Neural progenitor cell (in vitro differentiated cells): ENCODE measurements around the gene GAS2L3. TPM values are rescaled to one million over a fixed set of nuclear protein-coding genes. Genes with fewer than 3 reads are reported as not detected.
A peak's percentile ranks its signal among the peaks of the same experiment; 100 is the strongest.
"Not testable (repeated sequence)": the region's sequence is repeated elsewhere in the genome, so short reads cannot be mapped to it uniquely, and the experiment has no call there.

ENCODE experiments used
- DNase-seq: peaks from one replicate; pipeline ENCODE4 v3.0.0-alpha.2; 2016; ENCODE audit warnings: low spot score
- H2AFZ ChIP-seq: fragments of 200-600 bp; sonication (generic); replicated peaks from 2 replicates; pipeline ENCODE4 v1.6.1; 2016; ENCODE audit warnings: antibody characterized with exemption
- H3F3A ChIP-seq: fragments of 200-600 bp; sonication (generic); 2 replicates; pipeline ENCODE4 v1.6.1; 2016; ENCODE audit warnings: antibody characterized with exemption, low read depth
- H3K27ac ChIP-seq: fragments of 200-600 bp; sonication (generic); 2 replicates; pipeline ENCODE4 v1.5.1; 2016; ENCODE audit warnings: mild to moderate bottlenecking
- H3K27me3 ChIP-seq: fragments of 200-600 bp; sonication (generic); 2 replicates; pipeline ENCODE4 v1.6.1; 2016; ENCODE audit warnings: mild to moderate bottlenecking, moderate library complexity
- H3K36me3 ChIP-seq: fragments of 200-600 bp; sonication (generic); 2 replicates; pipeline ENCODE4 v1.5.1; 2016
- H3K4me1 ChIP-seq: fragments of 200-600 bp; sonication (generic); 2 replicates; pipeline ENCODE4 v1.6.1; 2016; ENCODE audit warnings: mixed run types
- H3K4me2 ChIP-seq: fragments of 200-600 bp; sonication (generic); 2 replicates; pipeline ENCODE4 v1.6.1; 2016
- H3K4me3 ChIP-seq: fragments of 200-600 bp; sonication (generic); 2 replicates; pipeline ENCODE4 v1.5.1; 2016
- H3K79me2 ChIP-seq: fragments of 200-600 bp; sonication (generic); 2 replicates; pipeline ENCODE4 v1.6.1; 2016; ENCODE audit warnings: low read depth
- H3K9ac ChIP-seq: fragments of 200-600 bp; sonication (generic); 2 replicates; pipeline ENCODE4 v1.6.1; 2016
- H3K9me3 ChIP-seq: fragments of 200-600 bp; sonication (generic); 2 replicates; pipeline ENCODE4 v1.5.1; 2016; ENCODE audit warnings: low read depth
- H4K20me1 ChIP-seq: fragments of 200-600 bp; sonication (generic); 2 replicates; pipeline ENCODE4 v1.6.1; 2016; ENCODE audit warnings: low read depth
- H3K27ac Mint-ChIP-seq: 3 replicates; pipeline ENCODE4 v1.8.0; 2021; ENCODE audit warnings: mixed read lengths
- H3K27me3 Mint-ChIP-seq: 2 replicates; pipeline ENCODE4 v1.8.0; 2022; ENCODE audit warnings: low read depth, mild to moderate bottlenecking, inconsistent platforms, moderate library complexity, mixed read lengths; ENCODE audit not compliant: insufficient read depth
- H3K36me3 Mint-ChIP-seq: 3 replicates; pipeline ENCODE4 v1.8.0; 2021; ENCODE audit warnings: mixed read lengths
- H3K4me1 Mint-ChIP-seq: 3 replicates; pipeline ENCODE4 v1.8.0; 2021; ENCODE audit warnings: mixed read lengths
- H3K4me3 Mint-ChIP-seq: 3 replicates; pipeline ENCODE4 v1.8.0; 2021; ENCODE audit warnings: mild to moderate bottlenecking, moderate library complexity, mixed read lengths
- H3K9me3 Mint-ChIP-seq: 3 replicates; pipeline ENCODE4 v1.8.0; 2020; ENCODE audit warnings: mixed read lengths
- EZH2 ChIP-seq: fragments of 200-600 bp; sonication (generic); IDR thresholded peaks from 2 replicates; pipeline ENCODE4 v1.6.1; 2017; ENCODE audit warnings: antibody characterized with exemption, mild to moderate bottlenecking, moderate library complexity
- EZH2phosphoT487 ChIP-seq: fragments of 200-600 bp; sonication (generic); IDR thresholded peaks from 2 replicates; pipeline ENCODE4 v1.6.1; 2017; ENCODE audit warnings: antibody characterized with exemption
- total RNA-seq: library from RNA; depleted of rRNA; stranded (reverse); fragments of >200 nt; gene quantifications from 2 replicates; pipeline ENCODE4 v1.2.3, GENCODE V29; 2015; ENCODE audit warnings: low replicate concordance
- TF ChIP-seq, protein P1 (sequence below): fragments of 200-600 bp; sonication (generic); IDR thresholded peaks from 2 replicates; pipeline ENCODE4 v1.5.1; 2017; ENCODE audit warnings: antibody characterized with exemption, mild to moderate bottlenecking

Gene GAS2L3
- total RNA-seq, 1 donor from 2014 or later, result 57.6 TPM

DNA sequence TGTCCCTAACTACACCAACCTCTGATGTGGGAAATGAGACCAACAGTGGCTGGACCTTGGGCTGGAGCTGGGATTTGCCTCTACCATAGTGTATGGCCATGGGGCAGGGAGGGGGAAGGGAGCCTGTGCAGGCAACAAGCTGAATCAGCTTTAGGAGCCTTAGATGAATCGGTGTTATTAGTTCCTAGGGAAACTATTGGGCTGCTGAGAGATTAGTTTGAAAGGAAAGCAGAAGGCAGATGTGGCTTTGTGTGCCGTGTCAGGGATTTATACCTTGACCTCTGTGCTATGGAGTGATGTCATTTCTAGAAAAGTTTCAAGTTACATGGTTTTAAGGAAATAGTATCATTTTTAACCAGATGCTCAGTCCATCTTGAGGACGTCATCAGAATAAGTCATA, 19.5 kb upstream of the GAS2L3 start:
- no peaks in the 10 kb centered on the region for H3K36me3 ChIP-seq
- H3K4me2 ChIP-seq, result no peak overlapping the region
- H2AFZ ChIP-seq, result peak overlapping the region; percentile 56
- peak; percentile 15 for DNase-seq
- Mint-ChIP-seq H3K36me3 (no peaks in the 10 kb centered on the region), H3K27me3 (peaks cover 3% of the 10 kb centered on the region), H3K4me1 (peaks cover 13% of the 10 kb centered on the region), H3K9me3 (peaks cover 3% of the 10 kb centered on the region), H3K27ac (peak overlapping the region; percentile 5), H3K4me3 (no peak overlapping the region)
- TF ChIP-seq EZH2 (no peak), EZH2phosphoT487 (no peak)
- no peaks in the 10 kb centered on the region for H3K4me1 ChIP-seq
- no peaks in the 10 kb centered on the region for H3K27me3 ChIP-seq
- no peaks in the 10 kb centered on the region for H3K79me2 ChIP-seq
- no peak overlapping the region for H3K27ac ChIP-seq
- H3K9ac ChIP-seq, result no peak overlapping the region
- no peaks in the 10 kb centered on the region for H3F3A ChIP-seq
- H3K9me3 ChIP-seq, result no peaks in the 10 kb centered on the region
- H4K20me1 ChIP-seq, result no peaks in the 10 kb centered on the region
- H3K4me3 ChIP-seq, result no peak overlapping the region

DNA sequence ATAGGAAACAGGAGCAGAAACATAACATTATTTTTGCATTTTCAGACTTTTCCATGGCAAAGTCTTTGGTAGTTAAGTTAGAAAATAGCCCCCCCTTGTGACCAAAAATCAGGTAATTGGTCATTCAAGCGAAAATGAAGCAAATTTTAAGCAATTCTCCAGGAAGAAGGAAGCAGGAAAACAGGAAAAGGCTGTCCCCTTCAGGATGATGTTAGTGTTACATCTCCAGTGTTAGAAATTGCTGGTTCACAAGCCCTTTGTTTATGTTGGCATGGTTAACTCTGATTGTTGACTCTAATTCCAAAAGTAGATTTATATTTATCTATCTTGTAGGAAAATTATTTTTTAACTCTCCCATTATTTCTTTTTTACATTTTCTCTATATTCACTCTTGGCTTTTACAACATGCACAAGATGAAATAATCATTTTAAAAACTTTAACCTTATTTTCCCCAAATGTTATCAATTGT, 18.8 kb upstream of the GAS2L3 start:
- no peaks in the 10 kb centered on the region for H3K27me3 ChIP-seq
- no peak overlapping the region for H3K4me2 ChIP-seq
- no peak overlapping the region for H2AFZ ChIP-seq
- H3K27ac ChIP-seq, result no peak overlapping the region
- peaks cover 3% of the 10 kb centered on the region for H3K27me3 Mint-ChIP-seq
- no peaks in the 10 kb centered on the region for H4K20me1 ChIP-seq
- H3K79me2 ChIP-seq, result no peaks in the 10 kb centered on the region
- TF ChIP-seq EZH2phosphoT487, result no peak
- no peak for TF ChIP-seq EZH2
- TF ChIP-seq, protein P1, sequence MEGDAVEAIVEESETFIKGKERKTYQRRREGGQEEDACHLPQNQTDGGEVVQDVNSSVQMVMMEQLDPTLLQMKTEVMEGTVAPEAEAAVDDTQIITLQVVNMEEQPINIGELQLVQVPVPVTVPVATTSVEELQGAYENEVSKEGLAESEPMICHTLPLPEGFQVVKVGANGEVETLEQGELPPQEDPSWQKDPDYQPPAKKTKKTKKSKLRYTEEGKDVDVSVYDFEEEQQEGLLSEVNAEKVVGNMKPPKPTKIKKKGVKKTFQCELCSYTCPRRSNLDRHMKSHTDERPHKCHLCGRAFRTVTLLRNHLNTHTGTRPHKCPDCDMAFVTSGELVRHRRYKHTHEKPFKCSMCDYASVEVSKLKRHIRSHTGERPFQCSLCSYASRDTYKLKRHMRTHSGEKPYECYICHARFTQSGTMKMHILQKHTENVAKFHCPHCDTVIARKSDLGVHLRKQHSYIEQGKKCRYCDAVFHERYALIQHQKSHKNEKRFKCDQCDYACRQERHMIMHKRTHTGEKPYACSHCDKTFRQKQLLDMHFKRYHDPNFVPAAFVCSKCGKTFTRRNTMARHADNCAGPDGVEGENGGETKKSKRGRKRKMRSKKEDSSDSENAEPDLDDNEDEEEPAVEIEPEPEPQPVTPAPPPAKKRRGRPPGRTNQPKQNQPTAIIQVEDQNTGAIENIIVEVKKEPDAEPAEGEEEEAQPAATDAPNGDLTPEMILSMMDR, result peak; percentile 94
- H3K9ac ChIP-seq, result no peak overlapping the region
- no peak overlapping the region for H3K4me3 Mint-ChIP-seq
- H3K4me3 ChIP-seq, result no peak overlapping the region
- no peaks in the 10 kb centered on the region for H3K9me3 ChIP-seq
- peaks cover 3% of the 10 kb centered on the region for H3K9me3 Mint-ChIP-seq
- no peaks in the 10 kb centered on the region for H3K36me3 Mint-ChIP-seq
- H3K27ac Mint-ChIP-seq, result no peak overlapping the region
- H3F3A ChIP-seq, result no peaks in the 10 kb centered on the region
- no peaks in the 10 kb centered on the region for H3K36me3 ChIP-seq
- DNase-seq, result peak; percentile 82
- no peaks in the 10 kb centered on the region for H3K4me1 ChIP-seq
- H3K4me1 Mint-ChIP-seq, result peaks cover 13% of the 10 kb centered on the region

DNA sequence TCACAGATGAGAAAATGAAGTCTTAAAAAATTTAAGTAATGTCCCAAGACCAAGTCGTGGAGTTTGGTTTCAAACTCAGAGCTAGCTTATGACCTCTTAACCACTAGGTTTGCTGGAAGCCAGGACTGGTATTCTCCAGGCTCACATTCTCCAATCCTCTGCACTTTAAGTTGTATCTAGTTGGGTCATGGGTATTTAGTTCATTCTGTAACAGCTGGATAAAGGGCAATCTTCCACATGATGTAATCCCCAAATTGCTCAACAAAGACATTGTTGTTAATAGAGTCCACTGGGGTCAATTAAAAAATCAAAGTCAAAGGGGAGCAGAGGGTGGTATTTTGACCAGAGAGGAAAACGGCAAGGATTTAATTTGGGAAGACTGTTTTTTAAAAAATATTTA, 17.8 kb upstream of the GAS2L3 start:
- Histone ChIP-seq H3K4me2 (no peak overlapping the region), H3F3A (no peaks in the 10 kb centered on the region), H3K9ac (no peak overlapping the region), H3K36me3 (no peaks in the 10 kb centered on the region), H3K4me3 (no peak overlapping the region), H3K27me3 (no peaks in the 10 kb centered on the region), H4K20me1 (no peaks in the 10 kb centered on the region), H3K79me2 (no peaks in the 10 kb centered on the region), H3K27ac (no peak overlapping the region), H3K9me3 (no peaks in the 10 kb centered on the region), H3K4me1 (no peaks in the 10 kb centered on the region), H2AFZ (no peak overlapping the region)
- peaks cover 3% of the 10 kb centered on the region for H3K27me3 Mint-ChIP-seq
- no peak overlapping the region for H3K27ac Mint-ChIP-seq
- H3K4me3 Mint-ChIP-seq, result no peak overlapping the region
- no peak for DNase-seq
- peaks cover 13% of the 10 kb centered on the region for H3K4me1 Mint-ChIP-seq
- no peaks in the 10 kb centered on the region for H3K36me3 Mint-ChIP-seq
- TF ChIP-seq, protein P1, result no peak
- TF ChIP-seq EZH2phosphoT487 (no peak), EZH2 (no peak)
- peaks cover 3% of the 10 kb centered on the region for H3K9me3 Mint-ChIP-seq

DNA sequence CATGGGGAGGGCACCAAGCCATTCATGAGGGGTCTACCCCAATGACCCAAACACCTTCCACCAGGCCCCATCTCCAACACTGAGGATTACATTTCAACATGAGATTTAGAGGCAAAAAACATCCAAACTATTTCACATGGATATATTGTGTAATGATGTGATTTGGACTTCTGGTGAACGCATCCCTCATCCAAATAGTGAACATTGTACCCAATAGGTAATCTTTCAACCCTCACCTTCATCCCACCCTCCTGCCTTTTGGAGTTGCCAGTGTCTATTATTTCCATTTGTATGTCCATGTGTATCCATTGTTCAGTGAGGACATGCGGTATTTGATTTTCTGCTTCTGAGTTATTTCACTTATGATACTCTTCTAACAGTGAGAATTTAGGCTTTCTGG, 16.1 kb upstream of the GAS2L3 start:
- no peak overlapping the region for H3K4me2 ChIP-seq
- H3K4me3 ChIP-seq, result no peak overlapping the region
- Mint-ChIP-seq H3K27ac (no peak overlapping the region), H3K4me3 (no peak overlapping the region), H3K27me3 (peaks cover 3% of the 10 kb centered on the region), H3K36me3 (no peaks in the 10 kb centered on the region), H3K4me1 (peaks cover 13% of the 10 kb centered on the region), H3K9me3 (peaks cover 3% of the 10 kb centered on the region)
- no peaks in the 10 kb centered on the region for H3K36me3 ChIP-seq
- H3K79me2 ChIP-seq, result no peaks in the 10 kb centered on the region
- H3K9me3 ChIP-seq, result no peaks in the 10 kb centered on the region
- no peak overlapping the region for H3K27ac ChIP-seq
- TF ChIP-seq EZH2 (no peak), EZH2phosphoT487 (no peak)
- TF ChIP-seq, protein P1, result no peak
- H2AFZ ChIP-seq, result no peak overlapping the region
- H3K4me1 ChIP-seq, result no peaks in the 10 kb centered on the region
- H3F3A ChIP-seq, result no peaks in the 10 kb centered on the region
- H3K27me3 ChIP-seq, result no peaks in the 10 kb centered on the region
- H3K9ac ChIP-seq, result no peak overlapping the region
- DNase-seq, result no peak
- no peaks in the 10 kb centered on the region for H4K20me1 ChIP-seq

DNA sequence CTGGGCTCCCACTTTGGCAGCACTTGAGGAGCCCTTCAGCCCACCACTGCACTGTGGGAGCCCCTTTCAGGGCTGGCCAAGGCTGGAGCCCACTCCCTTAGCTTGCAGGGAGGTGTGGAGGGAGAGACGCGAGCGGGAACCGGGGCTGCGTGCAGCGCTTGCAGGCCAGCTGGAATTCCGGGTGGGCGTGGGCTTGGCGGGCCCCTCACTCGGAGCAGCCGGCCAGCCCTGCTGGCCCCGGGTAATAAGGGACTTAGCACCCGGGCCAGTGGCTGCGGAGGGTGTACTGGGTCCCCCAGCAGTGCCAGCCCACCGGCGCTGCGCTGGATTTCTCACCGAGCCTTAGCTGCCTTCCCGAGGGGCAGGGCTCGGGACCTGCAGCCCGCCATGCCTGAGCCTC, 14.2 kb upstream of the GAS2L3 start:
- not testable (repeated sequence) for H4K20me1 ChIP-seq, H3K79me2 ChIP-seq, H3K4me2 ChIP-seq, H3K27me3 Mint-ChIP-seq, H3K27me3 ChIP-seq, H3K27ac ChIP-seq, H3K27ac Mint-ChIP-seq, H3K4me1 Mint-ChIP-seq, H3K36me3 Mint-ChIP-seq, H3F3A ChIP-seq, DNase-seq, H3K9me3 Mint-ChIP-seq, H3K36me3 ChIP-seq, H3K4me3 ChIP-seq, H3K9me3 ChIP-seq, H3K9ac ChIP-seq, H2AFZ ChIP-seq, H3K4me3 Mint-ChIP-seq
- H3K4me1 ChIP-seq, result peaks cover 15% of the 10 kb centered on the region
